T1000 (cell line): ENCODE measurements around the gene DDA1.
A peak's percentile ranks its signal among the peaks of the same experiment; 100 is the strongest.

Experiments
- DNase-seq: peaks from one replicate; lab custom pipeline; 2025; ENCODE audit warnings: mixed read lengths; lab: John Stamatoyannopoulos, UW

Gene DDA1

GRCh38 chr19:17329366-17330261 is 20.3 kb downstream of the DDA1 start:
- no peak for DNase-seq

GRCh38 chr19:17330262-17331044 is 21.1 kb downstream of the DDA1 start:
- DNase-seq, result no peak

- DNase-seq, result no peak
These were observed 21.7 kb downstream of the DDA1 start for GRCh38 chr19:17331045-17331558.

- DNase-seq, result no peak
These were observed 23.0 kb downstream of the DDA1 start for GRCh38 chr19:17332360-17332676.

GRCh38 chr19:17332677-17333581 is 23.6 kb downstream of the DDA1 start:
- peak; percentile 49 for DNase-seq

GRCh38 chr19:17333611-17334413 is 24.4 kb downstream of the DDA1 start:
- DNase-seq, result peak; percentile 55

- peak; percentile 93 for DNase-seq
These were observed 25.3 kb downstream of the DDA1 start, which contains the start of gene ANO8 for GRCh38 chr19:17334414-17335409. TSS of gene ANO8 (minus strand) at chr19:17334855. CDS start at chr19:17334670, 185 bp downstream.

GRCh38 chr19:17335575-17335974 is 26.2 kb downstream of the DDA1 start:
- DNase-seq, result no peak

- peak; percentile 87 for DNase-seq
These were observed 27.7 kb downstream of the DDA1 start, which contains the start of gene GTPBP3 for GRCh38 chr19:17336872-17337674. TSS of gene GTPBP3 (plus strand) at chr19:17337553. CDS start at chr19:17337612, 59 bp downstream.

- DNase-seq, result peak; percentile 17
These were observed 28.5 kb downstream of the DDA1 start for GRCh38 chr19:17337675-17338432.

GRCh38 chr19:17338433-17339078 is 29.2 kb downstream of the DDA1 start:
- DNase-seq, result no peak

- no peak for DNase-seq
These were observed 29.9 kb downstream of the DDA1 start for GRCh38 chr19:17339088-17339741.

GRCh38 chr19:17340302-17340870 is 31.0 kb downstream of the DDA1 start:
- no peak for DNase-seq

- DNase-seq, result no peak
These were observed 31.6 kb downstream of the DDA1 start for GRCh38 chr19:17340871-17341357.

GRCh38 chr19:17341386-17341785 is 32.0 kb downstream of the DDA1 start:
- no peak for DNase-seq

- no peak for DNase-seq
These were observed 32.5 kb downstream of the DDA1 start for GRCh38 chr19:17341845-17342244.
